Measurements from ENCODE around the gene ST3GAL6.

Gene ST3GAL6

GRCh38 chr3:98737301-98737700 is 25.8 kb upstream of the ST3GAL6 start:
- Histone ChIP-seq H4K91ac (ENCODE audit: low read depth, low read length) (no peak overlapping the region), H3K4me1 (ENCODE audit: control insufficient read depth in 1 of 2, insufficient read depth in 2 of 2, low read length in 2 of 2) (peaks cover 6 to 7% of the 10 kb centered on the region in 2 experiments), H3K4ac (ENCODE audit: low read depth, low read length) (no peak overlapping the region), H3K27ac (ENCODE audit: low read depth, low read length) (no peak overlapping the region), H2BK120ac (ENCODE audit: insufficient read depth, low read length, poor library complexity) (no peak overlapping the region), H2AFZ (ENCODE audit: insufficient read depth, low read length, poor library complexity) (no peak overlapping the region), H3K4me2 (ENCODE audit: low read length) (no peak overlapping the region), H3K4me3 (ENCODE audit: low read depth, low read length) (no peak overlapping the region), H3K27me3 (ENCODE audit: insufficient read depth, low read length) (no peaks in the 10 kb centered on the region), H3K9me3 (ENCODE audit: insufficient read depth, low read depth, low read length) (no peaks in the 10 kb centered on the region), H2AK5ac (ENCODE audit: low read length) (no peak overlapping the region), H3K36me3 (ENCODE audit: control insufficient read depth in 1 of 2, insufficient read depth in 2 of 2, low read length in 2 of 2) (no peaks in the 10 kb centered on the region), H3K9ac (ENCODE audit: low read length) (no peak overlapping the region), H3K23ac (ENCODE audit: low read length) (no peak overlapping the region), H3K79me2 (ENCODE audit: control insufficient read depth, insufficient read depth, low read length, poor library complexity) (peaks cover 10% of the 10 kb centered on the region), H4K12ac (ENCODE audit: low read depth, low read length) (no peak overlapping the region), H2BK12ac (ENCODE audit: low read length) (no peak overlapping the region), H3K14ac (ENCODE audit: low read length) (no peak overlapping the region), H3K79me1 (ENCODE audit: low read length) (peaks cover 11% of the 10 kb centered on the region), H2BK5ac (ENCODE audit: low read depth, low read length, poor library complexity) (no peak overlapping the region), H3K18ac (ENCODE audit: low read length) (no peak overlapping the region), H4K8ac (ENCODE audit: low read depth, low read length) (no peak overlapping the region)
- no CpG with 5 or more reads among the region's 5 CpGs for WGBS (ENCODE audit: extremely low coverage, insufficient coverage, insufficient read length)
- DNase-seq: no peak

GRCh38 chr3:98739266-98739665 is 23.9 kb upstream of the ST3GAL6 start:
- Histone ChIP-seq H2BK12ac (ENCODE audit: low read length) (no peak overlapping the region), H3K4me1 (ENCODE audit: control insufficient read depth in 1 of 2, insufficient read depth in 2 of 2, low read length in 2 of 2) (peaks cover 2 to 8% of the 10 kb centered on the region in 2 experiments), H4K91ac (ENCODE audit: low read depth, low read length) (no peak overlapping the region), H2BK5ac (ENCODE audit: low read depth, low read length, poor library complexity) (no peak overlapping the region), H3K27ac (ENCODE audit: low read depth, low read length) (no peak overlapping the region), H3K79me1 (ENCODE audit: low read length) (no peaks in the 10 kb centered on the region), H3K27me3 (ENCODE audit: insufficient read depth, low read length) (no peaks in the 10 kb centered on the region), H2BK120ac (ENCODE audit: insufficient read depth, low read length, poor library complexity) (no peak overlapping the region), H3K79me2 (ENCODE audit: control insufficient read depth, insufficient read depth, low read length, poor library complexity) (no peaks in the 10 kb centered on the region), H3K4ac (ENCODE audit: low read depth, low read length) (no peak overlapping the region), H3K9ac (ENCODE audit: low read length) (no peak overlapping the region), H3K36me3 (ENCODE audit: control insufficient read depth in 1 of 2, insufficient read depth in 2 of 2, low read length in 2 of 2) (no peaks in the 10 kb centered on the region), H3K4me2 (ENCODE audit: low read length) (no peak overlapping the region), H3K9me3 (ENCODE audit: insufficient read depth, low read depth, low read length) (no peaks in the 10 kb centered on the region), H3K23ac (ENCODE audit: low read length) (no peak overlapping the region), H3K14ac (ENCODE audit: low read length) (no peak overlapping the region), H3K18ac (ENCODE audit: low read length) (no peak overlapping the region), H4K8ac (ENCODE audit: low read depth, low read length) (no peak overlapping the region), H3K4me3 (ENCODE audit: low read depth, low read length) (no peak overlapping the region), H4K12ac (ENCODE audit: low read depth, low read length) (no peak overlapping the region), H2AK5ac (ENCODE audit: low read length) (no peak overlapping the region), H2AFZ (ENCODE audit: insufficient read depth, low read length, poor library complexity) (no peak overlapping the region)
- DNase-seq: no peak

- no peak overlapping the region for H3K4me3 ChIP-seq (ENCODE audit: low read depth, low read length)
- H3K4ac ChIP-seq (ENCODE audit: low read depth, low read length): peak overlapping the region; percentile 21
- H4K91ac ChIP-seq (ENCODE audit: low read depth, low read length): no peak overlapping the region
- H3K4me2 ChIP-seq (ENCODE audit: low read length): no peak overlapping the region
- H3K14ac ChIP-seq (ENCODE audit: low read length): no peak overlapping the region
- H4K12ac ChIP-seq (ENCODE audit: low read depth, low read length): no peak overlapping the region
- H4K8ac ChIP-seq (ENCODE audit: low read depth, low read length): no peak overlapping the region
- no peak overlapping the region for H2AK5ac ChIP-seq (ENCODE audit: low read length)
- H3K79me2 ChIP-seq (ENCODE audit: control insufficient read depth, insufficient read depth, low read length, poor library complexity): no peaks in the 10 kb centered on the region
- H2BK12ac ChIP-seq (ENCODE audit: low read length): no peak overlapping the region
- DNase-seq: no peak
- no peak overlapping the region for H3K27ac ChIP-seq (ENCODE audit: low read depth, low read length)
- no peaks in the 10 kb centered on the region for H3K79me1 ChIP-seq (ENCODE audit: low read length)
- H3K36me3 ChIP-seq (ENCODE audit: control insufficient read depth in 1 of 2, insufficient read depth in 2 of 2, low read length in 2 of 2): no peaks in the 10 kb centered on the region
- H2BK5ac ChIP-seq (ENCODE audit: low read depth, low read length, poor library complexity): no peak overlapping the region
- H2AFZ ChIP-seq (ENCODE audit: insufficient read depth, low read length, poor library complexity): no peak overlapping the region
- no peak overlapping the region for H3K23ac ChIP-seq (ENCODE audit: low read length)
- H3K18ac ChIP-seq (ENCODE audit: low read length): no peak overlapping the region
- WGBS (ENCODE audit: extremely low coverage, insufficient coverage, insufficient read length): no CpG with 5 or more reads among the region's 4 CpGs
- H2BK120ac ChIP-seq (ENCODE audit: insufficient read depth, low read length, poor library complexity): no peak overlapping the region
- H3K9ac ChIP-seq (ENCODE audit: low read length): no peak overlapping the region
- no peaks in the 10 kb centered on the region for H3K9me3 ChIP-seq (ENCODE audit: insufficient read depth, low read depth, low read length)
- H3K27me3 ChIP-seq (ENCODE audit: insufficient read depth, low read length): no peaks in the 10 kb centered on the region
- H3K4me1 ChIP-seq (ENCODE audit: control insufficient read depth in 1 of 2, insufficient read depth in 2 of 2, low read length in 2 of 2): peaks cover 0 to 6% of the 10 kb centered on the region in 2 experiments
Observed at GRCh38 chr3:98740324-98740723, 22.8 kb upstream of the ST3GAL6 start.

- Histone ChIP-seq H3K14ac (ENCODE audit: low read length) (no peak overlapping the region), H3K79me1 (ENCODE audit: low read length) (no peaks in the 10 kb centered on the region), H4K8ac (ENCODE audit: low read depth, low read length) (no peak overlapping the region), H3K27me3 (ENCODE audit: insufficient read depth, low read length) (no peaks in the 10 kb centered on the region), H4K91ac (ENCODE audit: low read depth, low read length) (no peak overlapping the region), H2BK12ac (ENCODE audit: low read length) (no peak overlapping the region), H3K4me2 (ENCODE audit: low read length) (no peak overlapping the region), H2AK5ac (ENCODE audit: low read length) (no peak overlapping the region), H2BK120ac (ENCODE audit: insufficient read depth, low read length, poor library complexity) (no peak overlapping the region), H2BK5ac (ENCODE audit: low read depth, low read length, poor library complexity) (no peak overlapping the region), H3K4ac (ENCODE audit: low read depth, low read length) (no peak overlapping the region), H3K9ac (ENCODE audit: low read length) (no peak overlapping the region), H3K4me3 (ENCODE audit: low read depth, low read length) (no peak overlapping the region), H3K18ac (ENCODE audit: low read length) (no peak overlapping the region), H3K27ac (ENCODE audit: low read depth, low read length) (peak overlapping the region; percentile 33), H3K36me3 (ENCODE audit: control insufficient read depth in 1 of 2, insufficient read depth in 2 of 2, low read length in 2 of 2) (no peaks in the 10 kb centered on the region), H4K12ac (ENCODE audit: low read depth, low read length) (no peak overlapping the region), H3K9me3 (ENCODE audit: insufficient read depth, low read depth, low read length) (no peaks in the 10 kb centered on the region), H3K23ac (ENCODE audit: low read length) (no peak overlapping the region), H3K4me1 (ENCODE audit: control insufficient read depth in 1 of 2, insufficient read depth in 2 of 2, low read length in 2 of 2) (peaks cover 0 to 8% of the 10 kb centered on the region in 2 experiments), H3K79me2 (ENCODE audit: control insufficient read depth, insufficient read depth, low read length, poor library complexity) (no peaks in the 10 kb centered on the region), H2AFZ (ENCODE audit: insufficient read depth, low read length, poor library complexity) (no peak overlapping the region)
- peak; percentile 63 to 81 for DNase-seq
- no CpG with 5 or more reads among the region's 5 CpGs for WGBS (ENCODE audit: extremely low coverage, insufficient coverage, insufficient read length)
Observed at GRCh38 chr3:98741121-98741716, 21.9 kb upstream of the ST3GAL6 start.

Measured in trophoblast cell (in vitro differentiated cells and primary cell).